Endothelial cell (in vitro differentiated cells): ENCODE measurements around the gene LIN54. TPM values are rescaled to one million over a fixed set of nuclear protein-coding genes. Genes with fewer than 3 reads are reported as not detected.

Experiments
- DNase-seq: peaks from one replicate; pipeline ENCODE4 v3.0.0; 2021; ENCODE audit warnings: low spot score
- H3K27ac Mint-ChIP-seq: one replicate; pipeline ENCODE4 v1.8.0; 2021; ENCODE audit warnings: mixed read lengths, inconsistent platforms; ENCODE audit not compliant: unreplicated experiment
- H3K27me3 Mint-ChIP-seq: one replicate; pipeline ENCODE4 v1.8.0; 2021; ENCODE audit warnings: mild to moderate bottlenecking, moderate library complexity, mixed read lengths, inconsistent platforms; ENCODE audit not compliant: unreplicated experiment
- H3K36me3 Mint-ChIP-seq: one replicate; pipeline ENCODE4 v1.8.0; 2021; ENCODE audit warnings: mild to moderate bottlenecking, low read depth, mixed read lengths, inconsistent platforms; ENCODE audit not compliant: unreplicated experiment
- H3K4me1 Mint-ChIP-seq: one replicate; pipeline ENCODE4 v1.8.0; 2021; ENCODE audit warnings: mild to moderate bottlenecking, mixed read lengths, inconsistent platforms; ENCODE audit not compliant: unreplicated experiment
- H3K4me3 Mint-ChIP-seq: one replicate; pipeline ENCODE4 v1.8.0; 2021; ENCODE audit warnings: mild to moderate bottlenecking, mixed read lengths, inconsistent platforms; ENCODE audit not compliant: unreplicated experiment
- H3K9me3 Mint-ChIP-seq: one replicate; pipeline ENCODE4 v1.8.0; 2021; ENCODE audit warnings: mixed read lengths, inconsistent platforms; ENCODE audit not compliant: unreplicated experiment
- CTCF ChIP-seq: fragments of 200-600 bp; sonication (generic); IDR thresholded peaks from one replicate; pipeline ENCODE4 v1.5.0; 2021; ENCODE audit warnings: antibody characterized with exemption; ENCODE audit not compliant: unreplicated experiment
- total RNA-seq: library from RNA; stranded (reverse); fragmentation: NEBNext Ultra II Directional; extraction: Animal tissue kit (Norgen Biotek cat#: 25700); gene quantifications from one replicate; pipeline ENCODE4 v1.2.1, GENCODE V29; 2021; ENCODE audit not compliant: unreplicated experiment

LIN54 gene
- total RNA-seq, 1 donor from 2014 or later = 10.9 TPM

DNA sequence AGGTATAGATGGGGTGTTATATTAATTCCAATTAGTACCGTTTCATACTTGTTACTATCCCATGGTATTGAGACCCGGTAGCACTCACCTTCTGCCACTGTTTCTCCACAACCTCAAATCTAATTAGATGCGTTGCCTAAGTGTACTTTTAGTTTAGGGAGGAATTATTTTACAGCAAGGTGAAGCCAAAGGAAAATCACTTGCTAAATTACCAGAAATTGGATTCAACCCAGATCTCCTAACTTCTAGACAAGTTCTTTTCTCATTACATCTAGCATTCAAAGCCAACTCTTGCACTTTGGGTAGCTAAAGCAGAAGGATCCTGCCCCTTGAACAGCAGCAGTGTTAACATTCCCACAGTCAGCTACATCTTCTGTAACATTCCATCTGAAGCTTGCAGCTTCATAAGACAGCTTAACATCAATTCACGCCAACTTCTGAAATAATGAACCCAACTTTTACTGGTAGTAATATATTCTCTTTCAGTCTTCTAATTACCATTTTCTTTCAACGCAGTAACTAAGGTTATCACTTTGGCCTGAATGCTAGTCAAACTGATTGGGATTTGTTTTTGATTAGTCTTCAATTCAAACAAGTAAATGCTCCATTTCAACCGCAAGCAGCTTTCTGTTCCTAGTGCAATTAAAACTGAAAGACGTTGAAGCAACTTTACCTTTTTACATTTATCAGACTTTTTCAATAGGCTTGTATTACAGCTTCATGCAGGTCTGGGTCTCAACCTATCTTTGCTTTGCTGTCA is 118.7 kb downstream of the LIN54 start:
- Mint-ChIP-seq H3K4me3 (peak overlapping the region; percentile 97), H3K4me1 (peaks cover 23% of the 10 kb centered on the region), H3K36me3 (peaks cover 9% of the 10 kb centered on the region), H3K27me3 (peaks cover 6% of the 10 kb centered on the region), H3K9me3 (no peaks in the 10 kb centered on the region), H3K27ac (peak overlapping the region; percentile 92)
- no peak for DNase-seq
- no peak for TF ChIP-seq CTCF

DNA sequence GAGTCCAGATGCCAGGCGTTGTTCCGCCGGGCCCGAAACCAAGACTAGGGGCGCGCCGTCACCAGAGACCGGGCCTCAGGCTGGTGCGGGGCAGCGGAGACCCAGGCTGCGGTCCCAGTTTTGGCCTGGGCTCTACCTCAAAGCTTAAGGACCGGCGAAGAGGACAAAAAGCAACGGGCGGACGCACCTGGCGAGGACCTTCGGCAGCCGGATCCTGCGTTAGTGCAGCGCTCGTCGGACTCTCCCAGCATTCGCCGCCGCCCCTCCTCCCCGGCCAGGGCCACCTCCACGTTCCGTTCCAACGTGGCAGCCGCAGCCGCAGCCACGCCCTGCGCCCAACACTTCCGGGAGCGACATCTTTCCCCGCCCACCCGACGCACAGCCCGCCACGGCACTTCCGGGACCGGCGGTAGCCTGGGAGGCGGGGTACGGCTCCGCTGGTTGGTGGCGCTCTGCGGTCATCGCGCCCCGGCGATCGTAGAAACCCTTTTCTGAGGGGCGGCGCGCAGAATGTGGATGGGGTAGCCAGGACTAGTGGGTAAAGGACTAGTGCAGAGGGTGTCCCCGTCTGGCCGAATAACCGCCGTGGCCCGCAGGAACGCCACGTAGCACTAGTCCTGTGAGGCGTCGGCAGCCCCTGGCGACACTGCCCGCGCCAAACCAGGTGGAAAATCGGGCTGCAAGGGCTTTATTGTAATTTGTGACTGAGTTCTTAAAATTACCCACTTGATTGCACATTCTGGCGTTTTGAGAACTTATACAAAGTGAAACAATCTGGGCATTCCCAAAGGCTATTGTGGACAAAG is 119.5 kb downstream of the LIN54 start, which contains the start of gene SEC31A:
TSS of gene SEC31A (minus strand) at position 253 of the 806 bp plus-strand sequence. CDS start 9,217 bp downstream, outside the sequence.
- Mint-ChIP-seq H3K27me3 (peaks cover 6% of the 10 kb centered on the region), H3K4me3 (peak within 1 kb of the TSS; percentile 97), H3K27ac (peak within 1 kb of the TSS; percentile 92), H3K9me3 (no peaks in the 10 kb centered on the region), H3K4me1 (peaks cover 21% of the 10 kb centered on the region), H3K36me3 (peaks cover 9% of the 10 kb centered on the region)
- no peak for TF ChIP-seq CTCF
- peak; percentile 94 for DNase-seq

- peak overlapping the region; percentile 92 for H3K27ac Mint-ChIP-seq
- DNase-seq = no peak
- H3K4me3 Mint-ChIP-seq = peak overlapping the region; percentile 97
- H3K36me3 Mint-ChIP-seq = peaks cover 6% of the 10 kb centered on the region
- H3K27me3 Mint-ChIP-seq = peaks cover 6% of the 10 kb centered on the region
- no peaks in the 10 kb centered on the region for H3K9me3 Mint-ChIP-seq
- H3K4me1 Mint-ChIP-seq = peaks cover 21% of the 10 kb centered on the region
- TF ChIP-seq CTCF = no peak
Measured at GRCh38 chr4:82890528-82890900, 120.1 kb downstream of the LIN54 start.

DNA sequence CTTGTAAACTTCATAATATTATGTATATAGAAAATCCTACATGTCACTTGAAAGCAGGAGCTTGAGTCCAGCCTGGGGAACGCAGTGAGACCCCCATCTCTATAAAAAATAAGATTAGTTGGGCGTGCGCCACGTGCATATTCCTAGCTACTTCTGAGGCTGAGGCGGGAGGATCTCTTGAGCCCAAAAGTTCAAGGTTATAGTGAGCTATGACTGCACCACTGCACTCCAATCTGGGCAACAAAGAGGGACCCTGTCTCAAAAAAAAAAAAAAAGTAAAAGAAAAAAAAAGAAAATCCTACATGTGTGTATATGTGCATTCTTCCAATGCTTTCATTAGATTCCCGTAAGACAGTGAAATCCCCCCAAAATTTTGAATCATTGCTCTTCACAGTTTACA is 121.3 kb downstream of the LIN54 start:
- no peak for TF ChIP-seq CTCF
- Mint-ChIP-seq H3K4me3 (peak overlapping the region; percentile 97), H3K36me3 (peaks cover 1% of the 10 kb centered on the region), H3K27me3 (peaks cover 6% of the 10 kb centered on the region), H3K27ac (no peak overlapping the region), H3K9me3 (no peaks in the 10 kb centered on the region), H3K4me1 (peaks cover 21% of the 10 kb centered on the region)
- no peak for DNase-seq
